Measurements from ENCODE around the gene KCNE5.
"Not testable (repeated sequence)": the region's sequence is repeated elsewhere in the genome, so short reads cannot be mapped to it uniquely, and the experiment has no call there.

GRCh38 chrX:109671170-109671569, 46.2 kb upstream of the KCNE5 start:
- TF ChIP-seq TAF1 (IDR thresholded peaks at IDR 0.05; ENCODE audit: borderline replicate concordance, low read depth, low read length); POLR2A (IDR thresholded peaks at IDR 0.05; ENCODE audit: low read depth, low read length); POLR2AphosphoS5 (IDR thresholded peaks at IDR 0.05; ENCODE audit: low read depth, low read length): not testable (repeated sequence)

Data from GM12892 (cell line).